Fibroblast of upper back skin (primary cell): ENCODE results near the gene PTPRH.

Experiments
- DNase-seq: peaks from one replicate; pipeline ENCODE4 v3.0.0-alpha.2; 2013

PTPRH gene

GRCh38 chr19:55246462-55247451 is 37.5 kb upstream of the PTPRH start:
- DNase-seq, result no peak

- no peak for DNase-seq
Observed at GRCh38 chr19:55245236-55245904, 36.1 kb upstream of the PTPRH start.

GRCh38 chr19:55244004-55244680 is 34.8 kb upstream of the PTPRH start:
- no peak for DNase-seq

GRCh38 chr19:55242517-55242916 is 33.2 kb upstream of the PTPRH start:
- no peak for DNase-seq

GRCh38 chr19:55241935-55242464 is 32.7 kb upstream of the PTPRH start:
- no peak for DNase-seq

DNA sequence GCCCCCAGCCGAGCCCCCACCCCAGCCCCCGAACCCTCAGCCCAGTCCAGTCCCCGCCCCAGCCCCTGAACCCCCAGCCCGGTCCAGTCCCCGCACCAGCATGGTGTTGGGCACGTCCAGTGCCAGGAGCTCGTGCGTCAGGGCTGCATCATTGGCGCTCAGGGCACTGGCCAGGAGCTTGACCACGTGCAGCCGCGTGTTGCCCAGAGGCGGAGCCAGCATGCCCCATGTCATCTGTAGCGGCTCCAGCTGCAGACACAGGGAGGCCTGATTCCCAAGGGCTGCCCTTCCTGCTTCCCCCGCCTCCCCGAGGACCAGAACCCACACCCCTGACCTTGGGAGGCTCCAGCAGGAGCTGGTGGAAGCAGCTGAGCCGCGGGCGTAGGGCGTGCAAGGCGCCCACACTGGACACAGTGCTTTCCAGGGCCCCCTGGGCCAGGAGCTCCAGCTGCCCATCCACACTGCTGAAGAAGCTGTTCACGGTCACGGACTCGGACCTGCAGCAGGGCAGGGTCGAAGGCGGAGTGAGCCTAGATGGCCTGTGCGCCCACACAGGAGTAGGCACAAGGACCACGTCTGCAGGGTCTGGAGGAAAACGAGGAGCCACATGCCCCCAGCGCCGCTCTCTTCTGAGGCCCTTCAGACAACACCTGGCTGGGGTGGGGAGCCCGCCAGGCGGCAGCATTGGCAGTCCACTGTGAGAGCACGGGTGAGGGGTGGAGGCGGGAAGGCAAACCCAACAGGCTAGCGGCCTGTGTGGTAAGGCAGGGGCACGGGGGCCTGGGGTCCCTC is 32.0 kb upstream of the PTPRH start:
- no peak for DNase-seq

DNA sequence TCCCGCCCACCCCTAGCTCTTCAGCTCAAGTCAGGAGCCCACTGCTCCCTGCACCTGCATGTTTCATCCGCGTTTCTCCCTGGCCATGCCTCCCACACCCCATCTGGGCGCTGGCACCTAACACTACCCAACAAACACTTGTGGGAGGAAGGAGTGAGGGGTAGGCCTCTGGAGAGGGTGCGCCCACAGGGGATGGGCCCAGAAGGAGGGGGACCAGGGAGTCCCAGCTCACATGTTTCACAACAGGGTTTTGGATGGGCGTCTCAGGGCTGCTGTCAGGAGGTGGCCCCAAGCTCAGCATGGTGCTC is 31.4 kb upstream of the PTPRH start:
- no peak for DNase-seq

DNA sequence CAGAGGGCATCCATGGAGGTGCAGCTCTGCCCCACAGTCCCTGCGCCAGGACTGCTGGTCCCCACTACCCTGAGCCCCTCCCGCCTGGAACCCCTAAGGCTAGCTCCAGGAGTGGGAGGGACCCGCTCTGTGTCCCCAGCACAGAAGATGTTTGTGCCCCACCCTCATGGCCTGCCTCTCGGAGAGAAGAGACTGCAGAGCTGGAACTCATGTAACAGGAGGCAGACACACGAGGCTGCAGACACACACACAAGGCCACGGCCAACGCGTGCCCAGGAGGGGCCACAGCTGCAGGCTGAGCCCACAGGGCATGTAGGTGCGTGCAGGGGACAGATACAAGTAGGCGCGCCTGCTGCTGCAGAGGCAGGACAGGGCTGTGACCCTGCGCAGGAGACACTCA is 29.7 kb upstream of the PTPRH start:
- DNase-seq, result no peak

DNA sequence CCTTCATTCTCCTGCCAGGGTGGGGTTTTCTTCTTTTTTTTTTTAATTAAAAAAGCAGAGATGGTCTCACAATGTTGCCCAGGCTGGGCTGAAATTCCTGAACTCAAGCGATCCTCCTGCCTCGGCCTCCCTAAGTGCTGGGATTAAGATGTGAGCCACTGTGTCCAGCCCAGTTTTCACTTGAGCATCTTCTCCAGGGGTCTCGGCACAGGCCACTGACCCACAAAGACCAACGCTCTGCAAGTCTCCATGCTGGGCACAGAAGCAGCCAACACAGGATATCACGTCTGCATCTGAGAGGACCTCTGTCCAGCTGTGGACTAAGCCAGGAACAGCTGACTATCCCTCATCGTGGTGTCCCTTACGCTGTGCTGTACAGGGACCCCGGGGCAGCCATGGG is 28.7 kb upstream of the PTPRH start:
- no peak for DNase-seq

DNA sequence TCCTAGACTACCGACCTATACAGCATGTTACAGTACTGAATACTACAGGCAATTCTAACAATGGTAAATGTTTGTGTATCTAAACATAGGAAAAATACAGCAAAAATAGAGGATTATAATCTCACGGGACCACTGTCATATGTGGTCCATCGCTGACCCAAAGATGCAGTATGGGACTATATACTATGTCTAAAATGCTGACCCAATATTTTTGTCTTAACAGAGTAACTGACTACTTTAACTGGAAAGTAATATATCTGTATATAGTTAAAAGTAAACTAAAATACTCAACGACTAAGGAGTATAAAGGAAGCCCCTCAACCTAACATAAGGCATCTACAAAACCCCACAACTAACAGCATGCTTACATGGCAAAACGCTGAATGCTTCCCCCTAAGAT is 23.7 kb upstream of the PTPRH start:
- DNase-seq, result no peak

DNA sequence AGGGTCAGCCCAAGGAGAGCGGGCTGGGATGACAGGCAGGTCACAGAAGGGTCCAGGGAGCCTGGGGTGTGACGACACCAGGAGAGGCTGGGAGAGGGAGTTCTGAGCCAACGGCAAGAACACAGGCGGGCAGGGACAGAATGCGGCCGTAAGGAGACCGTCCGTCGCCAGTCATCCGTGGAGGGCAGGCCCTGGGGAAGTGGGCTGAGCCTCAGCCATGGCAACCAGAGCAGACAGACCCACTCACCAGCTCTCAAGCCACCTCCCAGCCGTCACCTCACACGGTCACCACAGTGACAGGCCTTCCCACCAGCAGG is 22.9 kb upstream of the PTPRH start:
- no peak for DNase-seq

DNA sequence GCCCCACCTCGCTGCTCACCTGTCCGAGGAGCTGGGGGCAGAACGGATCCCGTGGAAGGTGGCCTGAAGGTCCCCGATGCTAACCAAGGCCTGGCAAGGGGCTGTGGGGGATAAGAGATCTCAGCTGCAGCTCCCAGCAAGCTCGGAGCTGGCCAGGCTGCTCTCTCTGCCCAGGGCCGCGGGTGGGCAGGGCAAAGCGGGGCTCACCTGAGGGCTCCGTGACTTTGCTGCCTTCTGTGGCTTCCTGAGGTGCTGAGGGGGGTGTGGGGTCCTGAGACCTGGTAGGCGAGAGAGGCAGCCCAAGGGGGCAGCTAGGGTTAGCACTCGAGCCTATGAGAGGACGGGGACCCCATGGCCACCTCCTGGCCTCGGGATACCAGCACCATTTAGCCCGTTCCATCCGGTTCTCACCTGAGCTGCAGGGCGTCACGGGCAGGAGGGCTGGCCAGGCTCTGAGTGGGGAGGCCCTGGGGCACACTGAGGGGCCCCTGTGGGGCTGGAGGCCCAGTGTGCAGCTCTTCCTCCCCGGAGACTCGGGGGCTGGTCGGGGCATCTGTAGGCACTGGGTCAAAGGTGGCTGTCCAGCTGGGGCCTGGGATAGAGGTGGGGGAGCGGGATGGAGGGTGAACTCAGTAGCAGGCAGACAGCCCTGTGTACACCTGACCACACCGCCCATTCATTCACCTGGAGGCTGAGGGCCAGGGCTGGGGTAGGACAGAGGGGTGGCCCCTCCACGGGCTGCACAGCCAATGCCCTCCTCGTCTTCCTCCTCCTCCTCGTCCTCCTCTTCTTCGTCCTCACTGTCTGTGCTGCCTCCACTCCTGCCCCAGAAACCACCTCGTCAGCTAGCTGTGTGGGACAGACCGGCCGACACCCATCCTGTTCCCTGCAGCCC is 22.3 kb upstream of the PTPRH start:
- no peak for DNase-seq

DNA sequence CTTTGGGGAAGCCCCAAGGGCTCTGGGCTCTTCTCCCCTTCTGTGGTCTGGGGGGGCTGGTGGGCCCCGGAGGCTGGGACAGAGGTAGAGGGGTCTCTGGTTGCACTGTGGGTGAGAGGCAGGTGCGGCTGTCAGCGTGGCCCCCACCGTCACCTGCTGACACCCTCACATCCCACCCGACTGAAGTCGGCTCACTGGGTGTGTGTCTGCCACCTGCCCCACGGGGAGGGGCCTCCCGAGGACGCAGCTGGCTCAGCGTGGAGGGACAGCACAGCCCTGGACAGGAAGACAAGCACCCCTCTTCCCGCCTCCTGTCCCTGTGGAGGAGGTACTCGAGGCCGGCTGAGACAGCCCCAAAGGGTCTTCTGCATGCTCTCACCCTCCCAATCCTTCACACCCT is 21.5 kb upstream of the PTPRH start:
- no peak for DNase-seq

GRCh38 chr19:55230329-55230728 is 21.0 kb upstream of the PTPRH start:
- no peak for DNase-seq

DNA sequence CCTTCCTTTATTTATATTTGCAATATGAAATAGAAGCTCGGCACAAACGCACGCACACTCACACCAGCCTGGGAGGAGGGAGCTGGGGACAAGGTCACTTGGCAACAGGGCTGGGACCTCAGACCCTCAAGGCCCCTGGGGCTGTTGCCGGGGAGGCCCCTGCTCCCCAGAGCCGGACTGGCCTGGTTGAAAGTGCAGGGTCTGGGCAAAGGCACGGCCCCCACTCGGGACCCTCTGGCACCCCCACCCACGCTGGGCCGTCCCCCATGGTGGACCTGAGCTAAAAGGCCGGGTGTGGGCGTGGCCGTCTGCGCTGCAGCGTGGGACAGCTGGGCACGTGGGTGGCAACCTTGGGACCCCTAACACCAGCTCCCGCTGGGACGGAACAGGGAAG is 20.5 kb upstream of the PTPRH start:
- DNase-seq, result no peak

- no peak for DNase-seq
Observed at GRCh38 chr19:55229145-55229788, 20.0 kb upstream of the PTPRH start.

DNA sequence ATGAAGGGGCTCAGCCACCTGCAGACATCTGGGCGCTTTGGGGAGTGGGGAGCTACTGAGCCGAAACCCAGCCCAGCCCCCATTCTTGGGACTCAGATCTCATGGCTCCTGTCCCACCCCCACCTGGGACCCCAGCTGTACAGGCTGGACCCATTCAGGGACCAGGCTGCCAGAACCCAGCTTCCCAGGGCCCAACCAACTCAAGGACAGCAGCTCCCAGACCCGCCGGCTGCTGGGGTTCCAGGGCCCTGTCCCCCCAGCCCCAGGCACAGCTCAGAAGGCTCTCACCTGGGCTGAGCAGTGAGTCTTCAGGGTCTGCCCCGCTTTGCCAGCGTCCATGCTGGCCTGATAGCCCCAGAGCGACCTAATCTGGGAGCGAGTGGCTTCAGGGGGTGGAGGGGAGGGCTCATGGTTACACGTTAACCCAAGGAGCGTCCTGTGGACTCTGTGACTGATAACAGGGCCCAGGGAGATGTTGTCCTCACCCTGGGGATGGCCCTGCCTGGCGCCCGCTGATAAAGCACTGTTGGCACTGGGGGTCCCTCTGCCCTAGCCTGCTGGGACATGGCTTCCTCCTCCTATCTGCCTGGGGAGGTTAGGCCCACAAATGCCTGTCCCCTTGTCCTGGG is 19.2 kb upstream of the PTPRH start, which contains the start of gene TMEM86B:
TSS of gene TMEM86B (minus strand) at position 361 of the 629 bp plus-strand sequence. CDS start at position 339, 22 bp downstream.
- DNase-seq, result no peak

DNA sequence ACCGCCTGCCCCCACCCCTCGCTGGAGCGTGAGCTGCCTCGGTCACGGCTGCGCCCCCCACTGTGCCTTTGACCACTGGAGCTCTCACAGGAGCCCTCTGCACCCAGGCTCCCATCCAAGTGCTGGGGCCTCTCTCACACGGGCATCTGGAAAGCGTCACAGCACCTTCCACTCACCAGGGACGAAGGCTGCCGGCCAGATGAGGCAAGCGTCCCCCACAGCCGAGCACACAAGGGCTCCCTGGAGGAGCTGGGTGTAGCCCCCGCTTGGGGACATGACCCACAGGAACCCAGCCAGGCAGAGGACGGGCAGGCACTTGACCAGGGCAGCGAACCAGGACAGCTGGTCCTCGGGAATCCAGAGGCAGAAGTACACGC is 18.7 kb upstream of the PTPRH start:
- DNase-seq, result no peak

- no peak for DNase-seq
Observed at GRCh38 chr19:55227241-55228014, 18.1 kb upstream of the PTPRH start.

DNA sequence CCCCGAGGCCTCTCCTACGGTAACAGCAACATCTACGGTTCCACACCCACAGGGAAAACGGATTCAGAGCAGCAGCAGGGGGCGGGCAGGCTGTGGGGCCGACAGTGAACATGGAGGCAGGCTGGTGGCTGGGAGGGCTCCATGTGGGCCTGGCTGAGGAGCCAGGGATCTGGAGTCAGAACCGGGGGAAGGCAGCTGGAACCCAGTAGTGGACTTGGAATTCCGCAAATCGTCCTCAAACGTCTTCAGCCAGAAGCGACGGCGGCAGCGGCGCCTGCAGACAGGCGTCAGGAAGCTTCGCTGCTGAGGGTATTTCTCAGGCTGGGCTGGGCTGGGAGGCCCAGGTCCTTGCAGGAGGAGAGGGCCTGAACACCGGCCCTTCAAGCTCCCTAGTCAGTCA is 17.5 kb upstream of the PTPRH start:
- DNase-seq, result no peak
